Endothelial cell of umbilical vein (primary cell): Measurements from ENCODE around the gene CXCL9.

Experiments
- CTCF ChIP-seq, 2 donors: IDR thresholded peaks; 1 replicate in 1 of 2; 2 replicates in 1 of 2; pipeline ENCODE4 v1.5.1; 2011; ENCODE audit warnings: low read length in 2 of 2, mild to moderate bottlenecking in 2 of 2, moderate library complexity in 2 of 2, control low read depth in 1 of 2, inconsistent platforms in 1 of 2, low read depth in 1 of 2; ENCODE audit not compliant: insufficient read depth in 1 of 2; ENCODE audit errors: extremely low read depth in 1 of 2
- EZH2 ChIP-seq: IDR thresholded peaks from 2 replicates; pipeline ENCODE4 v1.6.1; 2012; ENCODE audit warnings: borderline replicate concordance, low read depth, mild to moderate bottlenecking, moderate library complexity, low read length, inconsistent platforms; ENCODE audit not compliant: severe bottlenecking
- FOS ChIP-seq: IDR thresholded peaks from 2 replicates; pipeline ENCODE4 v1.6.1; 2011; ENCODE audit warnings: mild to moderate bottlenecking, low read length, moderate library complexity, borderline replicate concordance; ENCODE audit not compliant: insufficient read depth
- GATA2 ChIP-seq: IDR thresholded peaks from 2 replicates; pipeline ENCODE4 v1.7.0; 2011; ENCODE audit warnings: low read depth, mild to moderate bottlenecking, moderate library complexity, mixed read lengths, low read length; ENCODE audit not compliant: insufficient read length, insufficient read depth
- JUN ChIP-seq: IDR thresholded peaks from 2 replicates; pipeline ENCODE4 v1.6.1; 2011; ENCODE audit warnings: borderline replicate concordance, low read depth; ENCODE audit not compliant: insufficient read length, insufficient read depth
- MAX ChIP-seq: IDR thresholded peaks from 2 replicates; pipeline ENCODE4 v1.6.1; 2011; ENCODE audit not compliant: insufficient read depth, insufficient read length
- MYC ChIP-seq: IDR thresholded peaks from one replicate; pipeline ENCODE4 v1.6.1; 2011; ENCODE audit warnings: mild to moderate bottlenecking, low read depth, low read length
- POLR2A ChIP-seq: IDR thresholded peaks from 2 replicates; pipeline ENCODE4 v1.6.1; 2012; ENCODE audit warnings: low read depth, mild to moderate bottlenecking, control low read depth, low read length
- POLR2AphosphoS5 ChIP-seq: IDR thresholded peaks from 2 replicates; pipeline ENCODE4 v1.6.1; 2012; ENCODE audit warnings: low read depth, mild to moderate bottlenecking, control low read depth, low read length, moderate library complexity; ENCODE audit not compliant: insufficient read depth

GRCh38 chr4:76011700-76012387, 4.5 kb upstream of the CXCL9 start:
- TF ChIP-seq EZH2 = no peak
- no peak for TF ChIP-seq POLR2A
- TF ChIP-seq POLR2AphosphoS5 = no peak
- no peak for TF ChIP-seq CTCF (IDR thresholded peaks at IDR 0.05; ENCODE audit: extremely low read depth in 1 of 2, insufficient read depth in 1 of 2, low read depth in 1 of 2, low read length in 2 of 2)
- no peak for TF ChIP-seq GATA2
- no peak for TF ChIP-seq MAX
- no peak for TF ChIP-seq JUN
- no peak for TF ChIP-seq MYC
- no peak for TF ChIP-seq FOS
